Stimulated activated effector memory CD8-positive, alpha-beta T cell treated with anti-CD3 and anti-CD28 coated beads, Interleukin-12 subunit alpha, Interleukin-12 subunit beta, amount 100 ng/mL, for 72 hours (primary cell): Measurements from ENCODE around the gene HES1.
"Not testable (repeated sequence)": the region's sequence is repeated elsewhere in the genome, so short reads cannot be mapped to it uniquely, and the experiment has no call there.

Experiments
- ATAC-seq: fragments of 150-1000 bp; cut with Tn5 transposase; 2 replicates; pipeline ENCODE4 v1.10.0; 2021
- DNase-seq, 2 donors: peaks; one replicate each; pipeline ENCODE4 v3.0.0; 2021 to 2022; ENCODE audit warnings: low spot score in 2 of 2
- H3K27ac Mint-ChIP-seq: one replicate; pipeline ENCODE4 v1.8.0; 2022; ENCODE audit warnings: mild to moderate bottlenecking, mixed read lengths
- H3K36me3 Mint-ChIP-seq: one replicate; pipeline ENCODE4 v1.8.0; 2022; ENCODE audit warnings: mild to moderate bottlenecking, mixed read lengths
- H3K4me1 Mint-ChIP-seq: one replicate; pipeline ENCODE4 v1.8.0; 2022; ENCODE audit warnings: mixed read lengths
- H3K4me3 Mint-ChIP-seq: one replicate; pipeline ENCODE4 v1.8.0; 2022; ENCODE audit warnings: mild to moderate bottlenecking, mixed read lengths
- H3K9me3 Mint-ChIP-seq: one replicate; pipeline ENCODE4 v1.8.0; 2022; ENCODE audit warnings: mixed read lengths

HES1 gene

GRCh38 chr3:194140520-194141414, 4.8 kb downstream of the HES1 start:
- Mint-ChIP-seq H3K36me3 (no peaks in the 10 kb centered on the region), H3K9me3 (no peaks in the 10 kb centered on the region), H3K27ac (no peak overlapping the region), H3K4me3 (peak overlapping the region; percentile 51), H3K4me1 (peaks cover 23% of the 10 kb centered on the region)
- DNase-seq (peak in 1 of 2 donors; percentile 55), ATAC-seq (peak; percentile 14)

- peak; percentile 76 for ATAC-seq
These were observed 5.6 kb downstream of the HES1 start for GRCh38 chr3:194141415-194142155.

GRCh38 chr3:194142156-194142910, 6.4 kb downstream of the HES1 start:
- DNase-seq (no peak), ATAC-seq (no peak)
- Mint-ChIP-seq H3K36me3 (no peaks in the 10 kb centered on the region), H3K27ac (no peak overlapping the region), H3K9me3 (no peaks in the 10 kb centered on the region), H3K4me3 (peak overlapping the region; percentile 51), H3K4me1 (peaks cover 7% of the 10 kb centered on the region)

More at GRCh38 chr3:194141415-194142155, 5.6 kb downstream of the HES1 start:
- peak; percentile 34 to 62 for DNase-seq
- Mint-ChIP-seq H3K4me1 (peaks cover 15% of the 10 kb centered on the region), H3K9me3 (no peaks in the 10 kb centered on the region), H3K36me3 (no peaks in the 10 kb centered on the region), H3K4me3 (peak overlapping the region; percentile 51), H3K27ac (no peak overlapping the region)

GRCh38 chr3:194145702-194146101, 9.8 kb downstream of the HES1 start:
- no peak overlapping the region for H3K27ac Mint-ChIP-seq
- H3K4me1 Mint-ChIP-seq: peaks cover 6% of the 10 kb centered on the region
- no peak for ATAC-seq
- no peaks in the 10 kb centered on the region for H3K9me3 Mint-ChIP-seq
- H3K36me3 Mint-ChIP-seq: no peaks in the 10 kb centered on the region
- DNase-seq: no peak
- H3K4me3 Mint-ChIP-seq: no peak overlapping the region

- Mint-ChIP-seq H3K36me3 (no peaks in the 10 kb centered on the region), H3K9me3 (no peaks in the 10 kb centered on the region), H3K27ac (no peak overlapping the region), H3K4me1 (no peaks in the 10 kb centered on the region), H3K4me3 (no peak overlapping the region)
- ATAC-seq (no peak), DNase-seq (no peak)
These were observed 11.7 kb downstream of the HES1 start for GRCh38 chr3:194147679-194148078.

GRCh38 chr3:194148383-194148782, 12.4 kb downstream of the HES1 start:
- H3K4me3 Mint-ChIP-seq: no peak overlapping the region
- no peaks in the 10 kb centered on the region for H3K36me3 Mint-ChIP-seq
- no peak overlapping the region for H3K27ac Mint-ChIP-seq
- H3K9me3 Mint-ChIP-seq: no peaks in the 10 kb centered on the region
- DNase-seq (no peak), ATAC-seq (no peak)
- no peaks in the 10 kb centered on the region for H3K4me1 Mint-ChIP-seq

- no peaks in the 10 kb centered on the region for H3K9me3 Mint-ChIP-seq
- H3K27ac Mint-ChIP-seq: no peak overlapping the region
- no peak overlapping the region for H3K4me3 Mint-ChIP-seq
- DNase-seq (no peak), ATAC-seq (no peak)
- no peaks in the 10 kb centered on the region for H3K36me3 Mint-ChIP-seq
- H3K4me1 Mint-ChIP-seq: no peaks in the 10 kb centered on the region
These were observed 14.4 kb downstream of the HES1 start for GRCh38 chr3:194150252-194150934.

GRCh38 chr3:194150935-194151302, 15.0 kb downstream of the HES1 start:
- H3K4me1 Mint-ChIP-seq, ATAC-seq, H3K4me3 Mint-ChIP-seq, H3K27ac Mint-ChIP-seq, H3K36me3 Mint-ChIP-seq, H3K9me3 Mint-ChIP-seq, DNase-seq: not testable (repeated sequence)

- no peak overlapping the region for H3K4me3 Mint-ChIP-seq
- ATAC-seq (no peak), DNase-seq (no peak)
- H3K27ac Mint-ChIP-seq: no peak overlapping the region
- H3K36me3 Mint-ChIP-seq: no peaks in the 10 kb centered on the region
- H3K4me1 Mint-ChIP-seq: no peaks in the 10 kb centered on the region
- no peaks in the 10 kb centered on the region for H3K9me3 Mint-ChIP-seq
These were observed 18.4 kb downstream of the HES1 start for GRCh38 chr3:194154346-194154745.

GRCh38 chr3:194156095-194156494, 20.1 kb downstream of the HES1 start:
- Mint-ChIP-seq H3K9me3 (no peaks in the 10 kb centered on the region), H3K36me3 (no peaks in the 10 kb centered on the region), H3K4me3 (no peak overlapping the region), H3K4me1 (no peaks in the 10 kb centered on the region), H3K27ac (no peak overlapping the region)
- ATAC-seq (no peak), DNase-seq (no peak)

- DNase-seq (no peak), ATAC-seq (peak; percentile 32)
- Mint-ChIP-seq H3K4me3 (no peak overlapping the region), H3K4me1 (no peaks in the 10 kb centered on the region), H3K36me3 (no peaks in the 10 kb centered on the region), H3K27ac (no peak overlapping the region), H3K9me3 (no peaks in the 10 kb centered on the region)
These were observed 23.0 kb downstream of the HES1 start for GRCh38 chr3:194158942-194159439.

GRCh38 chr3:194160158-194160557, 24.2 kb downstream of the HES1 start:
- Mint-ChIP-seq H3K9me3 (no peaks in the 10 kb centered on the region), H3K4me3 (no peak overlapping the region), H3K4me1 (no peaks in the 10 kb centered on the region), H3K36me3 (no peaks in the 10 kb centered on the region), H3K27ac (no peak overlapping the region)
- ATAC-seq (no peak), DNase-seq (no peak)

GRCh38 chr3:194161131-194162045, 25.4 kb downstream of the HES1 start:
- no peak overlapping the region for H3K27ac Mint-ChIP-seq
- DNase-seq (no peak), ATAC-seq (no peak)
- H3K4me1 Mint-ChIP-seq: no peaks in the 10 kb centered on the region
- H3K9me3 Mint-ChIP-seq: no peaks in the 10 kb centered on the region
- no peaks in the 10 kb centered on the region for H3K36me3 Mint-ChIP-seq
- H3K4me3 Mint-ChIP-seq: no peak overlapping the region

GRCh38 chr3:194162070-194162678, 26.2 kb downstream of the HES1 start:
- DNase-seq (no peak), ATAC-seq (no peak)
- H3K9me3 Mint-ChIP-seq: no peaks in the 10 kb centered on the region
- no peaks in the 10 kb centered on the region for H3K36me3 Mint-ChIP-seq
- no peaks in the 10 kb centered on the region for H3K4me1 Mint-ChIP-seq
- no peak overlapping the region for H3K27ac Mint-ChIP-seq
- no peak overlapping the region for H3K4me3 Mint-ChIP-seq
